MM.1S (cell line): Measurements from ENCODE around the gene GDI1.

Experiments used
- EZH2 ChIP-seq: fragments of 300-600 bp; sonication (generic); optimal IDR thresholded peaks from 2 replicates; pipeline ENCODE3; 2017; ENCODE audit warnings: low read depth, mild to moderate bottlenecking, antibody characterized with exemption, low read length, mixed read lengths
- EZH2phosphoT487 ChIP-seq: fragments of 300-600 bp; sonication (generic); IDR thresholded peaks from 2 replicates; pipeline ENCODE4 v1.6.1; 2018; ENCODE audit warnings: antibody characterized with exemption, low read length
- TF ChIP-seq, protein P1 (sequence below): fragments of 300-600 bp; sonication (generic); IDR thresholded peaks from 2 replicates; pipeline ENCODE4 v1.5.1; 2016; ENCODE audit warnings: antibody characterized with exemption, low read length, mixed read lengths

GRCh38 chrX:154485150-154486051, 48.4 kb downstream of the GDI1 start:
- TF ChIP-seq, protein P1, sequence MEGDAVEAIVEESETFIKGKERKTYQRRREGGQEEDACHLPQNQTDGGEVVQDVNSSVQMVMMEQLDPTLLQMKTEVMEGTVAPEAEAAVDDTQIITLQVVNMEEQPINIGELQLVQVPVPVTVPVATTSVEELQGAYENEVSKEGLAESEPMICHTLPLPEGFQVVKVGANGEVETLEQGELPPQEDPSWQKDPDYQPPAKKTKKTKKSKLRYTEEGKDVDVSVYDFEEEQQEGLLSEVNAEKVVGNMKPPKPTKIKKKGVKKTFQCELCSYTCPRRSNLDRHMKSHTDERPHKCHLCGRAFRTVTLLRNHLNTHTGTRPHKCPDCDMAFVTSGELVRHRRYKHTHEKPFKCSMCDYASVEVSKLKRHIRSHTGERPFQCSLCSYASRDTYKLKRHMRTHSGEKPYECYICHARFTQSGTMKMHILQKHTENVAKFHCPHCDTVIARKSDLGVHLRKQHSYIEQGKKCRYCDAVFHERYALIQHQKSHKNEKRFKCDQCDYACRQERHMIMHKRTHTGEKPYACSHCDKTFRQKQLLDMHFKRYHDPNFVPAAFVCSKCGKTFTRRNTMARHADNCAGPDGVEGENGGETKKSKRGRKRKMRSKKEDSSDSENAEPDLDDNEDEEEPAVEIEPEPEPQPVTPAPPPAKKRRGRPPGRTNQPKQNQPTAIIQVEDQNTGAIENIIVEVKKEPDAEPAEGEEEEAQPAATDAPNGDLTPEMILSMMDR: no peak
- TF ChIP-seq EZH2 (no peak), EZH2phosphoT487 (no peak)
